Right lobe of liver (tissue), 6 donors: ENCODE results near the gene COX4I1. TPM values are rescaled to one million over a fixed set of nuclear protein-coding genes. Genes with fewer than 3 reads are reported as not detected.

Experiments used
- ATAC-seq, 4 donors: fragments of 200-7000 bp; cut with Tn5 transposase; one replicate each; pipeline ENCODE4 v1.9.1; 2020; ENCODE audit warnings: mild to moderate bottlenecking in 4 of 4, moderate library complexity in 4 of 4
- DNase-seq, 3 donors: peaks; one replicate each; pipeline ENCODE4 v3.0.0-alpha.2; 2020
- H3K27ac ChIP-seq, 3 donors: fragments of 200-600 bp; one replicate each; pipeline ENCODE4 v1.8.0; 2022
- H3K27me3 ChIP-seq, 2 donors: fragments of 200-600 bp; one replicate each; pipeline ENCODE4 v1.8.0; 2022
- H3K36me3 ChIP-seq, 4 donors: fragments of 200-600 bp; sonication (generic) in 1 of 4; one replicate each; pipeline versions ENCODE4 v1.5.1 to v1.8.0; 2017 to 2022; ENCODE audit warnings: control low read depth in 1 of 4
- H3K4me1 ChIP-seq, 4 donors: fragments of 200-600 bp; sonication (generic) in 1 of 4; one replicate each; pipeline versions ENCODE4 v1.5.1 to v1.8.0; 2017 to 2022; ENCODE audit warnings: control low read depth in 1 of 4
- H3K4me3 ChIP-seq, 3 donors: fragments of 200-600 bp; one replicate each; pipeline ENCODE4 v1.8.0; 2022
- H3K9me3 ChIP-seq, 4 donors: fragments of 200-600 bp; sonication (generic) in 1 of 4; one replicate each; pipeline versions ENCODE4 v1.5.1 to v1.8.0; 2017 to 2022; ENCODE audit warnings: control low read depth in 1 of 4
- POLR2A ChIP-seq: fragments of 450-650 bp; IDR thresholded peaks from one replicate; pipeline ENCODE4 v1.6.1; 2017; ENCODE audit warnings: antibody characterized with exemption, mild to moderate bottlenecking
- WGBS: methylation state at CpG from one replicate; pipeline ENCODE4 v1.1.6; 2018; ENCODE audit warnings: low coverage, low lambda C conversion rate; ENCODE audit not compliant: insufficient coverage; ENCODE audit errors: missing lambda C conversion rate; 5-methylcytosine and 5-hydroxymethylcytosine counted together
- intact Hi-C, 2 donors: fragments of 100-400 bp; cut with DNase I; formaldehyde crosslinking; loops; one replicate each; pipeline versions ENCODE4 v1.11.2 to v1.14.1; 2022
- total RNA-seq, 6 experiments: library from RNA; depleted of rRNA in 2 of 6; stranded (reverse); fragments of >200 nt in 2 of 6; fragmentation: NEBNext Ultra II Directional in 3 of 6; extraction: Animal tissue kit (Norgen Biotek cat#: 25700) in 3 of 6; gene quantifications; one replicate each; pipeline versions ENCODE4 v1.1.0 to v1.2.4, GENCODE V29; 2016 to 2023
- TF ChIP-seq, protein P1 (sequence below), 4 donors: fragments of 200-600 bp in 3 of 4; fragments of 450-650 bp in 1 of 4; IDR thresholded peaks; one replicate each; pipeline versions ENCODE4 v1.5.1 to v1.8.0; 2016 to 2022; ENCODE audit warnings: antibody characterized with exemption in 4 of 4, mild to moderate bottlenecking in 2 of 4
- donor health status: DM: no; HTN: yes; CAD: no.
- donor health status: DM: no; HTN: no; CAD: no.
- donor health status: DM: no; HTN: no; CAD: no.
- donor health status: DM: no; HTN: yes; CAD: no.
- donor health status: DM: no; HTN: yes; CAD: no.

COX4I1 gene
- total RNA-seq, 6 experiments from 2014 or later = 247 to 417 (median 303) TPM

- TF ChIP-seq, protein P1, sequence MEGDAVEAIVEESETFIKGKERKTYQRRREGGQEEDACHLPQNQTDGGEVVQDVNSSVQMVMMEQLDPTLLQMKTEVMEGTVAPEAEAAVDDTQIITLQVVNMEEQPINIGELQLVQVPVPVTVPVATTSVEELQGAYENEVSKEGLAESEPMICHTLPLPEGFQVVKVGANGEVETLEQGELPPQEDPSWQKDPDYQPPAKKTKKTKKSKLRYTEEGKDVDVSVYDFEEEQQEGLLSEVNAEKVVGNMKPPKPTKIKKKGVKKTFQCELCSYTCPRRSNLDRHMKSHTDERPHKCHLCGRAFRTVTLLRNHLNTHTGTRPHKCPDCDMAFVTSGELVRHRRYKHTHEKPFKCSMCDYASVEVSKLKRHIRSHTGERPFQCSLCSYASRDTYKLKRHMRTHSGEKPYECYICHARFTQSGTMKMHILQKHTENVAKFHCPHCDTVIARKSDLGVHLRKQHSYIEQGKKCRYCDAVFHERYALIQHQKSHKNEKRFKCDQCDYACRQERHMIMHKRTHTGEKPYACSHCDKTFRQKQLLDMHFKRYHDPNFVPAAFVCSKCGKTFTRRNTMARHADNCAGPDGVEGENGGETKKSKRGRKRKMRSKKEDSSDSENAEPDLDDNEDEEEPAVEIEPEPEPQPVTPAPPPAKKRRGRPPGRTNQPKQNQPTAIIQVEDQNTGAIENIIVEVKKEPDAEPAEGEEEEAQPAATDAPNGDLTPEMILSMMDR (IDR thresholded peaks at IDR 0.05) = peak; percentile 48 to 67 (median 62)
- TF ChIP-seq POLR2A = no peak
- Histone ChIP-seq H3K27me3 (no peaks in the 10 kb centered on the region), H3K27ac (no peak overlapping the region), H3K36me3 (no peaks in the 10 kb centered on the region), H3K4me1 (no peaks in the 10 kb centered on the region), H3K4me3 (no peak overlapping the region), H3K9me3 (no peaks in the 10 kb centered on the region)
- DNase-seq (peak; percentile 67 to 75 (median 72)), ATAC-seq (peak; percentile 83 to 94 (median 86))
- WGBS = 28% methylated on average over 10 of the region's 20 CpGs
- intact Hi-C loops = no loop called here
These were observed 39.7 kb upstream of the COX4I1 start for GRCh38 chr16:85759631-85760419.

DNA sequence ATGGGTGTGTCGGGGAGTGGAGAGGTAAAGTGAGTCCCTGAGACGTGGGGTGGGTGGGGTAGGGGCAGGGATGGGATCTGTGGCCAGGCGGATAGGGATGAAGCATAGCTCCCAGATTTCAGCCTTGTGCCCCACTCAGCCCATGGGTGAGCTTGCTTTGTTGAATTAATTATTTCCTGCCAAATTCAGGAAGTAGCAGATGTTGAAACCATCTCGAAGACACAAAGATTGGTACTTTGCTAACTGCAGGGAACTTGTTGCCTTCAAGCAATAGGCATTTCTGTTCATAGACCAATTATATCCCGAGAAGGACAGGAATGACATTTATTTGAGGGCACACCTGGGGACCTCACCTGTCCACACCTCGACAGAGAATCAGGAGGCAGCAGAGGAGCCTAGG lies 37.6 kb upstream of the COX4I1 start:
- H3K36me3 ChIP-seq = no peaks in the 10 kb centered on the region
- H3K27me3 ChIP-seq = no peaks in the 10 kb centered on the region
- no peak for DNase-seq
- no peaks in the 10 kb centered on the region for H3K4me1 ChIP-seq
- no peak overlapping the region for H3K27ac ChIP-seq
- TF ChIP-seq, protein P1 (IDR thresholded peaks at IDR 0.05) = no peak
- TF ChIP-seq POLR2A = no peak
- intact Hi-C loops = no loop called here
- no peak overlapping the region for H3K4me3 ChIP-seq
- 34% methylated on average over 5 of the region's 6 CpGs for WGBS
- ATAC-seq = no peak
- H3K9me3 ChIP-seq = no peaks in the 10 kb centered on the region

DNA sequence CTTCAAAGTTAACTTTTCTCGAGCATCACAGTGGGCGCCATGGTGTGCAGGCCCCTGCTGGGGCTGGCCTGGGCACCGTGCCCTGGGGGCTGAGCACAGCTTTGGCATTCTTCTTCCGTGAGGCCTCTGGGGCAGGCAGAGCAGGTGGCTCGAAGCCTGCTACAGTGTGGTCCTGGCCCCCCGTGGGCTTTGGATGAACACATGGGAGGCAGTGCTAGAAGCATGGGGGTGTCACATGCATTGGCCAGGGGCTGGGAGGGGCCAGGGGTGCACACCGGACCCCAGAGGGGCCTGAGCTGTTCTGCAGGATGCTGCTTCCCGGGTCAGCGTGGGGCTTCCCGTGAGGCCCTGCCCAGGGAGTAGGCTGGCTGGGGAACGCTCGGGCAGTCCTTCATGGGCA lies 36.5 kb upstream of the COX4I1 start:
- 59% methylated on average over 4 of the region's 12 CpGs for WGBS
- no peaks in the 10 kb centered on the region for H3K36me3 ChIP-seq

GRCh38 chr16:85763616-85764015 lies 35.9 kb upstream of the COX4I1 start:
- Histone ChIP-seq H3K36me3 (no peaks in the 10 kb centered on the region), H3K9me3 (no peaks in the 10 kb centered on the region), H3K4me1 (no peaks in the 10 kb centered on the region), H3K4me3 (no peak overlapping the region), H3K27me3 (no peaks in the 10 kb centered on the region), H3K27ac (no peak overlapping the region)
- no peak for TF ChIP-seq POLR2A
- TF ChIP-seq, protein P1 (IDR thresholded peaks at IDR 0.05) = no peak
- ATAC-seq (no peak), DNase-seq (no peak)
- intact Hi-C loops = no loop called here
- WGBS = 34% methylated on average over 2 of the region's 2 CpGs

More for the DNA sequence above, 36.5 kb upstream of the COX4I1 start:
- Histone ChIP-seq H3K9me3 (no peaks in the 10 kb centered on the region), H3K4me1 (no peaks in the 10 kb centered on the region), H3K27me3 (no peaks in the 10 kb centered on the region), H3K4me3 (no peak overlapping the region), H3K27ac (no peak overlapping the region)
- no peak for ATAC-seq
- TF ChIP-seq, protein P1 (IDR thresholded peaks at IDR 0.05) = no peak
- TF ChIP-seq POLR2A = no peak
- no peak for DNase-seq
- intact Hi-C loops = no loop called here
